A549 (cell line): Measurements from ENCODE around the gene MYBPC1. TPM values are rescaled to one million over a fixed set of nuclear protein-coding genes. Genes with fewer than 3 reads are reported as not detected.

Source experiments
- ATAC-seq, 2 experiments: fragments of 200-7000 bp in 1 of 2; fragments of >200 bp in 1 of 2; cut with Nextera tagmentation in 1 of 2; cut with Tn5 transposase in 1 of 2; 3 replicates each; pipeline versions ENCODE4 v1.8.0 to v1.9.1; 2018 to 2020; ENCODE audit warnings: mild to moderate bottlenecking in 1 of 2, moderate library complexity in 1 of 2
- CTCF ChIA-PET: fragments of 300-600 bp; sonication (Branson Sonifier 250); formaldehyde crosslinking; extraction: SDS; loops from one replicate; lab custom pipeline; 2021; ENCODE audit warnings: antibody characterized with exemption, inconsistent platforms; lab: Yijun Ruan, JAX
- POLR2A ChIA-PET: fragments of 350-600 bp; formaldehyde crosslinking; extraction: SDS; loops from one replicate; lab custom pipeline; 2021; ENCODE audit warnings: antibody characterized with exemption, inconsistent platforms; lab: Yijun Ruan, JAX
- DNase-seq, 2 experiments: peaks; one replicate each; pipeline versions ENCODE4 v3.0.0 to v3.0.0-alpha.2; 2011 to 2016; ENCODE audit warnings: low read depth in 1 of 2, low spot score in 1 of 2
- FAIRE-seq: peaks from 2 replicates; lab custom pipeline; 2011; peaks lifted over from hg19 to GRCh38; lab: Jason Lieb, UNC
- H3K27ac ChIP-seq, 2 experiments: fragments of >200 bp; sonication (Bioruptor Twin); formaldehyde crosslinking; 3 replicates each; pipeline ENCODE4 v1.5.1; 2016 to 2017
- H3K4me1 ChIP-seq: fragments of >200 bp; sonication (Bioruptor Twin); formaldehyde crosslinking; 3 replicates; pipeline ENCODE4 v1.6.1; 2016
- H3K4me2 ChIP-seq: fragments of >200 bp; sonication (Bioruptor Twin); formaldehyde crosslinking; 3 replicates; pipeline ENCODE4 v1.6.1; 2016
- H3K4me3 ChIP-seq: fragments of >200 bp; sonication (Bioruptor Twin); formaldehyde crosslinking; 3 replicates; pipeline ENCODE4 v1.5.1; 2016
- H3K9me3 ChIP-seq: fragments of >200 bp; sonication (Bioruptor Twin); formaldehyde crosslinking; 3 replicates; pipeline ENCODE4 v1.6.1; 2016
- CBX2 ChIP-seq: fragments of 200-600 bp; sonication (generic); IDR thresholded peaks from 2 replicates; pipeline ENCODE4 v1.6.1; 2016; ENCODE audit warnings: low read depth, mild to moderate bottlenecking, borderline replicate concordance
- CBX8 ChIP-seq: fragments of 200-600 bp; sonication (generic); IDR thresholded peaks from 2 replicates; pipeline ENCODE4 v1.6.1; 2016
- CEBPB ChIP-seq, 2 experiments: fragments of >200 bp in 1 of 2; sonication (Bioruptor Twin) in 1 of 2; formaldehyde crosslinking in 1 of 2; IDR thresholded peaks; 2 replicates each; pipeline ENCODE4 v1.6.1; 2012 to 2016
- CHD2 ChIP-seq: fragments of 150-350 bp; IDR thresholded peaks from 2 replicates; pipeline ENCODE4 v1.6.1; 2014; ENCODE audit warnings: low read length; ENCODE audit not compliant: partially characterized antibody
- CHD4 ChIP-seq: fragments of 200-600 bp; sonication (generic); IDR thresholded peaks from 2 replicates; pipeline ENCODE4 v1.6.1; 2016; ENCODE audit warnings: antibody characterized with exemption, mild to moderate bottlenecking, borderline replicate concordance
- ESRRA ChIP-seq: fragments of 150-350 bp; IDR thresholded peaks from 2 replicates; pipeline ENCODE4 v1.6.1; 2014; ENCODE audit warnings: mild to moderate bottlenecking, low read length, borderline replicate concordance
- FOSB ChIP-seq: fragments of 250-450 bp; sonication (Bioruptor Pico); IDR thresholded peaks from 2 replicates; pipeline ENCODE4 v1.5.0; 2020; ENCODE audit warnings: mild to moderate bottlenecking, moderate library complexity
- FOSL2 ChIP-seq, 2 experiments: fragments of 450-650 bp in 1 of 2; fragments of >200 bp in 1 of 2; sonication (Bioruptor Twin) in 1 of 2; formaldehyde crosslinking; IDR thresholded peaks; 2 replicates each; pipeline versions ENCODE4 v1.5.0 to v1.6.1; 2016 to 2020; ENCODE audit warnings: mild to moderate bottlenecking in 1 of 2, moderate library complexity in 1 of 2
- HEYL ChIP-seq: fragments of 250-450 bp; sonication (Bioruptor Pico); IDR thresholded peaks from 2 replicates; pipeline ENCODE4 v1.8.0; 2021; ENCODE audit warnings: mild to moderate bottlenecking, moderate library complexity
- HOXB13 ChIP-seq: fragments of 250-450 bp; sonication (Bioruptor Pico); IDR thresholded peaks from 2 replicates; pipeline ENCODE4 v1.5.0; 2020; ENCODE audit warnings: low read depth, mild to moderate bottlenecking, moderate library complexity
- KDM5A ChIP-seq: fragments of 200-600 bp; sonication (generic); IDR thresholded peaks from 2 replicates; pipeline ENCODE4 v1.6.1; 2016; ENCODE audit warnings: antibody characterized with exemption, mild to moderate bottlenecking
- MYC ChIP-seq: IDR thresholded peaks from 2 replicates; pipeline ENCODE4 v1.6.1; 2012; ENCODE audit warnings: mild to moderate bottlenecking, inconsistent platforms, low read length, improper control_type of control experiment, borderline replicate concordance
- NPAS2 ChIP-seq: fragments of 250-450 bp; sonication (Bioruptor Pico); IDR thresholded peaks from 2 replicates; pipeline ENCODE4 v1.8.0; 2022; ENCODE audit warnings: mild to moderate bottlenecking, moderate library complexity, borderline replicate concordance
- NR3C1 ChIP-seq: fragments of >200 bp; sonication (Bioruptor Twin); formaldehyde crosslinking; IDR thresholded peaks from 3 replicates; pipeline ENCODE4 v1.6.1; 2017
- PHF8 ChIP-seq: fragments of 200-600 bp; sonication (generic); IDR thresholded peaks from 2 replicates; pipeline ENCODE4 v1.6.1; 2016; ENCODE audit warnings: low read depth, mild to moderate bottlenecking, antibody characterized with exemption, moderate library complexity, borderline replicate concordance
- POLR2A ChIP-seq: IDR thresholded peaks from 2 replicates; pipeline ENCODE4 v1.6.1; 2012; ENCODE audit warnings: mild to moderate bottlenecking, low read length
- POLR2AphosphoS2 ChIP-seq: conservative IDR thresholded peaks from 2 replicates; pipeline ENCODE4 v1.6.1; 2012; ENCODE audit warnings: low read length, improper control_type of control experiment, inconsistent platforms
- RAD21 ChIP-seq, 2 experiments: fragments of >200 bp in 1 of 2; sonication (Bioruptor Twin) in 1 of 2; formaldehyde crosslinking in 1 of 2; IDR thresholded peaks in 1 of 2; conservative IDR thresholded peaks in 1 of 2; 2 replicates in 1 of 2; 3 replicates in 1 of 2; pipeline ENCODE4 v1.6.1; 2012 to 2018; ENCODE audit warnings: inconsistent platforms in 1 of 2
- RCOR1 ChIP-seq: fragments of 150-350 bp; IDR thresholded peaks from 2 replicates; pipeline ENCODE4 v1.6.1; 2014; ENCODE audit warnings: antibody characterized with exemption, low read length, low read depth
- RFX5 ChIP-seq: fragments of 450-650 bp; IDR thresholded peaks from 2 replicates; pipeline ENCODE4 v1.7.1; 2014; ENCODE audit warnings: antibody characterized with exemption, mild to moderate bottlenecking, moderate library complexity
- TFCP2L1 ChIP-seq: fragments of 250-450 bp; sonication (Bioruptor Pico); IDR thresholded peaks from 2 replicates; pipeline ENCODE4 v1.5.0; 2021; ENCODE audit warnings: mild to moderate bottlenecking
- ZFP36 ChIP-seq: fragments of 450-650 bp; IDR thresholded peaks from 2 replicates; pipeline ENCODE4 v1.6.1; 2014; ENCODE audit warnings: borderline replicate concordance; ENCODE audit not compliant: partially characterized antibody
- WGBS: methylation state at CpG from one replicate; pipeline ENCODE4 v1.1.6; 2017; ENCODE audit errors: missing lambda C conversion rate; 5-methylcytosine and 5-hydroxymethylcytosine counted together
- polyA plus RNA-seq, 4 experiments: library from polyadenylated mRNA; depleted of rRNA in 3 of 4; stranded (reverse); fragments of >200 nt; fragmentation: RNase III in 1 of 4; extraction: RNeasy Plus Mini Kit Qiagen cat#74134 plus additional on column Dnase treatment in 1 of 4; gene quantifications; 2 replicates in 3 of 4; 3 replicates in 1 of 4; pipeline ENCODE4 v1.2.3, GENCODE V29; 2011 to 2017
- TF ChIP-seq, protein P1 (sequence below): fragments of >200 bp; sonication (Bioruptor Twin); formaldehyde crosslinking; IDR thresholded peaks from 2 replicates; pipeline ENCODE4 v1.6.1; 2016
- TF ChIP-seq, protein P2 (sequence below): fragments of 450-650 bp; IDR thresholded peaks from 2 replicates; pipeline ENCODE4 v1.6.1; 2014; ENCODE audit warnings: antibody characterized with exemption

Gene MYBPC1
- polyA plus RNA-seq, 2 of the 4 experiments (the other 2 are of a cell fraction): not detected

DNA sequence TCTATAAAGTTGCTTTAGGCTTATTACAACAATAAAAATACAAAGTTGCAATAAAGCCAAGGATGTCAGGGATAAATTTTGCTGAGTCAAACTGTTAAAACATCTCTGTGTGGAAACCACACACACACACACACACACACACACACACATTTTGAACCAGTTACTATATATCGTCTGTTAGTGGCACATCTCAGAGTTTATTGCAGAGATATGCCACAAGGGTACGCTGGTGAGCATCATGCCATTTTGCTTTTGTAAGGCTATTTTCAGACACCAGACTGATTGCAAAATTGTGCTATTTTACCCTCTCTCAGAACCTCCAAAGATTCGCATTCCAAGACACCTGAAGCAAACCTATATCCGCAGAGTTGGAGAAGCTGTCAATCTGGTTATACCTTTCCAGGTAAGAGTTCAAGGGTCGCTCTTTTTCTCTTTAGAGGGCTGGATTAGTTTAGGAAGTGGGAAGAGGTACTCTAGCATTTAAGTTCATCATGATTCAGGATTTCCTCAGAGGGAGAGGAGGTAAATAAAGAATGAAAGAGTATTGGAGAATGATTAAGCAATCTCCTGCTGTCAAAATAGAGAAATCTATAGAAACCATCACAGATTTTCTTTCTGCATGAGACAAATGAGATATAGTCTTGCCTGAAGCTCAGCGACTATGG, 75.4 kb downstream of the MYBPC1 start (continued):
- no peak for TF ChIP-seq ZFP36
- TF ChIP-seq CHD4: no peak
- TF ChIP-seq TFCP2L1: no peak
- TF ChIP-seq, all 56 proteins: peak for 5

DNA sequence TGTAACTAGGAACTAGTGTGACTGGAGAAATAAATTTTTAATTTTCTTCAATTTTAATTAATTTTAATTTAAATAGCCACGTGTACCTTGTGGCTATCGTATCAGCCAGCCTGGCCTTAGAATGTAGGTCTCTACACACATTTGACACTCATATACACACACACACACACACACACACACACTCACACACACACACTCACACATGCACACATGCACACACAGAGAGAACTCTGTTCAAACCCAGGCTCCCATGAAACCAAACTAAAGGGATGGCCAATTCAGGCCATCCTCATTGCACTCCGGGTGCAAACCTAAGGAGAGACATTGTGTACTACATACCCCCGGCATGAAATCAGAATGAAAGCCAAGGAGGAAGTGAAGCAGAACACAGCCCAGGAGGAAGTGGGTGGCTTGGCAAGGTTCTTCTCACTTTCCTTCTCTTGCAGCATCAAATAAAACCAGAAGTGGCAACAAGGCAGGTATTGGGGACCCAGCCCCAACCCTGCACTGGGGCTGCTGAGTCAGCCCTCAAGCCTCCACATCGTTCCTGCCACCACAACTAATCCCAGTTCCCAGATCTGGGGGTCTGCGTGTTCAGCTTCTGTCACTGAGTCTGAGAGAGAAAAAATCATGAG, 76.5 kb downstream of the MYBPC1 start:
- no peak for TF ChIP-seq POLR2A
- TF ChIP-seq, protein P1, sequence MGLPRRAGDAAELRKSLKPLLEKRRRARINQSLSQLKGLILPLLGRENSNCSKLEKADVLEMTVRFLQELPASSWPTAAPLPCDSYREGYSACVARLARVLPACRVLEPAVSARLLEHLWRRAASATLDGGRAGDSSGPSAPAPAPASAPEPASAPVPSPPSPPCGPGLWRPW: no peak
- TF ChIP-seq PHF8: no peak
- no peak for TF ChIP-seq HEYL (CRISPR knock-in tag)
- TF ChIP-seq CBX8: no peak
- TF ChIP-seq CHD2: no peak
- no peak for TF ChIP-seq FOSB (CRISPR knock-in tag)
- TF ChIP-seq, protein P2, sequence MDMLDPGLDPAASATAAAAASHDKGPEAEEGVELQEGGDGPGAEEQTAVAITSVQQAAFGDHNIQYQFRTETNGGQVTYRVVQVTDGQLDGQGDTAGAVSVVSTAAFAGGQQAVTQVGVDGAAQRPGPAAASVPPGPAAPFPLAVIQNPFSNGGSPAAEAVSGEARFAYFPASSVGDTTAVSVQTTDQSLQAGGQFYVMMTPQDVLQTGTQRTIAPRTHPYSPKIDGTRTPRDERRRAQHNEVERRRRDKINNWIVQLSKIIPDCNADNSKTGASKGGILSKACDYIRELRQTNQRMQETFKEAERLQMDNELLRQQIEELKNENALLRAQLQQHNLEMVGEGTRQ: no peak
- no peak for TF ChIP-seq CEBPB (IDR thresholded peaks at IDR 0.05)
- TF ChIP-seq RFX5: no peak
- TF ChIP-seq KDM5A: no peak
- TF ChIP-seq HOXB13 (CRISPR knock-in tag): no peak
- no peak for TF ChIP-seq CHD4
- ATAC-seq (peak in 1 of 2 experiments; percentile 10; a peak in 1 of 6 replicates), DNase-seq (no peak), FAIRE-seq (no peak)
- Histone ChIP-seq H3K4me3 (no peak overlapping the region), H3K4me1 (no peaks in the 10 kb centered on the region), H3K9me3 (no peaks in the 10 kb centered on the region), H3K4me2 (no peak overlapping the region), H3K27ac (no peak overlapping the region)
- WGBS: 58% methylated on average over 6 of the region's 6 CpGs
- POLR2A ChIA-PET: no interaction called here
- CTCF ChIA-PET: interaction anchor here (1.1 kb wide), 1 partner anchor 23 kb away, joined by 3 read pairs; no protein-coding TSS in a partner anchor

DNA sequence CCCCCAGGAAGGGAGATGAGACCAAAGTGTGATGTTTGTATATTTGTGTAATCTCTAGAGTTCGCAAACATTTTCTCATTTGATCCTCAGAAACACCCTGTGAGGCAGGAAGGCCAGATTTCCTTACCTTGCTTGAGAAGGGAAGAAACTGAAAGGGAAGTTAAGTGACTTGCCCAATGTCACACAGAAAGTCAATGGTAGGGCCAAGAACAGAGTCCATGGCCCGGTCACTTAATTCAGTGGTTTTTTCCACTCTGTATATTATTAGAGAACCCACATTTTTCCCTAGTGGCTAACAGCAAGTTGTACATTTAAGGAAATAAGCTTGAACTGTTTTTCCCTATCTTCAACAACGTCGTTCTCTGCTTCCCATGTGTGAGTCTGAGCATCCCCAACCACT, 77.1 kb downstream of the MYBPC1 start:
- ATAC-seq (peak; percentile 17 to 30; a peak in 2 of 6 replicates), DNase-seq (no peak), FAIRE-seq (no peak)
- ChIA-PET POLR2A (no interaction called here), CTCF (no interaction called here)
- Histone ChIP-seq H3K4me2 (no peak overlapping the region), H3K4me3 (no peak overlapping the region), H3K27ac (no peak overlapping the region), H3K9me3 (no peaks in the 10 kb centered on the region), H3K4me1 (no peaks in the 10 kb centered on the region)
- WGBS: 86% methylated on average over 4 of the region's 4 CpGs
- TF ChIP-seq CBX2: no peak
- no peak for TF ChIP-seq NR3C1
- TF ChIP-seq ESRRA: no peak
- no peak for TF ChIP-seq FOSL2 (IDR thresholded peaks at IDR 0.05)
- TF ChIP-seq FOSL2 (CRISPR knock-in tag; IDR thresholded peaks at IDR 0.05): no peak
- TF ChIP-seq RCOR1: no peak
- TF ChIP-seq NPAS2 (CRISPR knock-in tag): no peak
- no peak for TF ChIP-seq MYC
- TF ChIP-seq RAD21 (conservative IDR thresholded peaks at IDR 0.05 in 1 of 2, IDR thresholded peaks at IDR 0.05 in 1 of 2): no peak
- TF ChIP-seq POLR2AphosphoS2: no peak
